Transverse colon (tissue), 4 donors: ENCODE results near the gene HSFX3. TPM values are rescaled to one million over a fixed set of nuclear protein-coding genes. Genes with fewer than 3 reads are reported as not detected.
"Not testable (repeated sequence)": the region's sequence is repeated elsewhere in the genome, so short reads cannot be mapped to it uniquely, and the experiment has no call there.

Experiments used
- DNase-seq: peaks from one replicate; pipeline ENCODE4 v3.0.0-alpha.2; 2019
- H3K27ac ChIP-seq, 4 donors: fragments of 200-600 bp; sonication (generic); 2 replicates each; pipeline ENCODE4 v1.5.1; 2016 to 2018; ENCODE audit warnings: inconsistent platforms in 4 of 4
- H3K27me3 ChIP-seq: fragments of 200-600 bp; sonication (generic); 2 replicates; pipeline ENCODE4 v1.5.1; 2017; ENCODE audit warnings: inconsistent platforms
- H3K36me3 ChIP-seq, 4 donors: fragments of 200-600 bp; sonication (generic); 2 replicates each; pipeline ENCODE4 v1.5.1; 2017 to 2019; ENCODE audit warnings: inconsistent platforms in 4 of 4
- H3K4me1 ChIP-seq, 4 donors: fragments of 200-600 bp; sonication (generic); 2 replicates each; pipeline ENCODE4 v1.5.1; 2017 to 2020; ENCODE audit warnings: inconsistent platforms in 4 of 4
- H3K4me3 ChIP-seq, 4 donors: fragments of 200-600 bp; sonication (generic); 1 replicate in 1 of 4; 2 replicates in 3 of 4; pipeline versions ENCODE4 v1.5.1 to v1.6.1; 2017 to 2019; ENCODE audit warnings: inconsistent platforms in 4 of 4
- H3K9me3 ChIP-seq, 2 donors: fragments of 200-600 bp; sonication (generic); 2 replicates each; pipeline ENCODE4 v1.5.1; 2017 to 2019; ENCODE audit warnings: inconsistent platforms in 2 of 2
- CTCF ChIP-seq, 5 experiments: fragments of 200-600 bp in 3 of 5; fragments of 450-650 bp in 2 of 5; sonication (generic) in 3 of 5; IDR thresholded peaks; 1 replicate in 2 of 5; 2 replicates in 3 of 5; pipeline ENCODE4 v1.5.1; 2016 to 2017; ENCODE audit warnings: antibody characterized with exemption in 5 of 5, inconsistent platforms in 3 of 5, mild to moderate bottlenecking in 2 of 5, moderate library complexity in 1 of 5
- EP300 ChIP-seq: sonication (generic); formaldehyde crosslinking; IDR thresholded peaks from one replicate; pipeline ENCODE4 v1.6.1; 2017; ENCODE audit warnings: antibody characterized with exemption, low read depth
- POLR2A ChIP-seq: fragments of 450-650 bp; IDR thresholded peaks from one replicate; pipeline ENCODE4 v1.6.1; 2016; ENCODE audit warnings: antibody characterized with exemption, mild to moderate bottlenecking, moderate library complexity
- POLR2AphosphoS5 ChIP-seq, 3 donors: sonication (generic); formaldehyde crosslinking; IDR thresholded peaks; one replicate each; pipeline ENCODE4 v1.6.1; 2016; ENCODE audit warnings: antibody characterized with exemption in 3 of 3
- WGBS, 2 donors: methylation state at CpG; one replicate each; pipeline ENCODE4 v1.1.5; 2018; ENCODE audit warnings: low coverage in 1 of 2; 5-methylcytosine and 5-hydroxymethylcytosine counted together
- in situ Hi-C, 4 donors: fragments of 200-750 bp; cut with MboI; loops; one replicate each; pipeline versions ENCODE4 v1.15.0 to v1.15.1; 2017; ENCODE audit warnings: low sequenced_read_pairs in 3 of 4, low pct_ligation_motif_present in 1 of 4, low pct_unique_long_range_greater_than_20kb in 1 of 4
- intact Hi-C: fragments of 100-400 bp; cut with DNase I; formaldehyde crosslinking; loops from one replicate; pipeline ENCODE4 v1.15.1; 2023; ENCODE audit warnings: low total_unique reads
- total RNA-seq, 4 donors: library from RNA; depleted of rRNA; stranded (reverse); fragments of >200 nt; gene quantifications; one replicate each; pipeline ENCODE4 v1.1.0, GENCODE V29; 2016

HSFX3 gene
- total RNA-seq, 4 donors from 2014 or later = not detected

- H3K27ac ChIP-seq, intact Hi-C loops, H3K36me3 ChIP-seq, DNase-seq, H3K4me3 ChIP-seq, H3K27me3 ChIP-seq, in situ Hi-C loops, H3K9me3 ChIP-seq, H3K4me1 ChIP-seq: not testable (repeated sequence)
- WGBS, 2 donors = 56% methylated on average over 1 of the region's 3 CpGs; no CpG with 5 or more reads in 1 of the 2 donors
These were observed 1.9 kb downstream of the HSFX3 start for GRCh38 chrX:149547782-149548181.

GRCh38 chrX:149546962-149547361 is 2.8 kb downstream of the HSFX3 start:
- H3K9me3 ChIP-seq, intact Hi-C loops, DNase-seq, H3K27ac ChIP-seq, H3K4me3 ChIP-seq, H3K27me3 ChIP-seq, H3K36me3 ChIP-seq, H3K4me1 ChIP-seq, in situ Hi-C loops: not testable (repeated sequence)
- WGBS, 2 donors = 58% methylated on average over 1 of the region's 1 CpG; no CpG with 5 or more reads in 1 of the 2 donors

GRCh38 chrX:149545545-149546543 is 3.9 kb downstream of the HSFX3 start:
- H3K27me3 ChIP-seq, H3K4me1 ChIP-seq, H3K27ac ChIP-seq, H3K9me3 ChIP-seq, intact Hi-C loops, in situ Hi-C loops, H3K4me3 ChIP-seq, DNase-seq, H3K36me3 ChIP-seq: not testable (repeated sequence)
- 96% methylated on average over 12 of the region's 29 CpGs; no CpG with 5 or more reads in 1 of the 2 donors for WGBS, 2 donors

GRCh38 chrX:149541521-149542047 is 8.1 kb downstream of the HSFX3 start:
- no peak for DNase-seq
- Histone ChIP-seq H3K36me3 (no peaks in the 10 kb centered on the region), H3K27me3 (no peaks in the 10 kb centered on the region), H3K9me3 (no peaks in the 10 kb centered on the region), H3K27ac (peak overlapping the region; percentile 91 to 98 (median 94)), H3K4me1 (peaks cover 0 to 9% (median 3%) of the 10 kb centered on the region in 4 donors), H3K4me3 (peak overlapping the region; percentile 23 to 84 (median 54))
- in situ Hi-C loops = no loop called here
- WGBS, 2 donors = 40% methylated on average over 13 of the region's 13 CpGs; no CpG with 5 or more reads in 1 of the 2 donors
- no peak for TF ChIP-seq POLR2A
- intact Hi-C loops = no loop called here

- no peaks in the 10 kb centered on the region for H3K36me3 ChIP-seq
- no peaks in the 10 kb centered on the region for H3K27me3 ChIP-seq
- 58% methylated on average over 60 of the region's 71 CpGs; no CpG with 5 or more reads in 1 of the 2 donors for WGBS, 2 donors
- peaks cover 0 to 9% (median 3%) of the 10 kb centered on the region in 4 donors for H3K4me1 ChIP-seq
- intact Hi-C loops = no loop called here
- no peaks in the 10 kb centered on the region for H3K9me3 ChIP-seq
- H3K27ac ChIP-seq = peak within 1 kb of the TSS; percentile 93 to 98 (median 94)
- peak; percentile 91 for DNase-seq
- in situ Hi-C loops = no loop called here
- peak; percentile 91 for TF ChIP-seq EP300
- peak; percentile 85 for TF ChIP-seq POLR2A
- no peak for TF ChIP-seq CTCF (IDR thresholded peaks at IDR 0.05)
- peak; percentile 70 to 87 (median 87) for TF ChIP-seq POLR2AphosphoS5 (IDR thresholded peaks at IDR 0.05)
- H3K4me3 ChIP-seq = peak within 1 kb of the TSS; percentile 29 to 84 (median 54)
These were observed 8.9 kb downstream of the HSFX3 start, which contains the start of gene EOLA1 for GRCh38 chrX:149540621-149541520. Gene EOLA1, plus strand, starts transcription at chrX:149541012. Its CDS starts 4,619 bp downstream, at chrX:149545631.
